Activated CD8-positive, alpha-beta T cell treated with anti-CD3 and anti-CD28 coated beads, Interleukin-2, amount 10 ng/mL, durations not matched to agents 7 days and 5 days (primary cell): ENCODE data around the gene CNTNAP4. TPM values are rescaled to one million over a fixed set of nuclear protein-coding genes. Genes with fewer than 3 reads are reported as not detected.

Experiments used
- ATAC-seq: fragments of 150-1000 bp; cut with Tn5 transposase; one replicate; pipeline ENCODE4 v1.10.0; 2021; ENCODE audit warnings: moderate library complexity
- CTCF ChIA-PET: fragments of 350-600 bp; sonication (Branson Sonifier 250); formaldehyde crosslinking; loops from one replicate; lab custom pipeline; 2021; ENCODE audit warnings: antibody characterized with exemption; lab: Charles Lee
- POLR2A ChIA-PET: fragments of 350-600 bp; sonication (Branson Sonifier 250); formaldehyde crosslinking; loops from one replicate; lab custom pipeline; 2021; ENCODE audit warnings: antibody characterized with exemption; lab: Charles Lee
- DNase-seq: peaks from one replicate; pipeline ENCODE4 v3.0.0-alpha.2; 2020
- H3K27ac Mint-ChIP-seq: one replicate; pipeline ENCODE4 v1.8.0; 2021; ENCODE audit warnings: mild to moderate bottlenecking, mixed read lengths
- H3K27me3 Mint-ChIP-seq: one replicate; pipeline ENCODE4 v1.8.0; 2021; ENCODE audit warnings: low read depth, mixed read lengths
- H3K36me3 Mint-ChIP-seq: one replicate; pipeline ENCODE4 v1.8.0; 2021; ENCODE audit warnings: low read depth, mixed read lengths
- H3K4me1 Mint-ChIP-seq: one replicate; pipeline ENCODE4 v1.8.0; 2021; ENCODE audit warnings: low read depth, mixed read lengths
- H3K4me3 Mint-ChIP-seq: one replicate; pipeline ENCODE4 v1.8.0; 2021; ENCODE audit warnings: mild to moderate bottlenecking, mixed read lengths
- H3K9me3 Mint-ChIP-seq: one replicate; pipeline ENCODE4 v1.8.0; 2022; ENCODE audit warnings: mixed read lengths; ENCODE audit not compliant: insufficient read depth
- total RNA-seq, 2 experiments: library from RNA; stranded (reverse); gene quantifications; one replicate each; pipeline ENCODE4 v1.2.3, GENCODE V29; 2021

The CNTNAP4 gene
- total RNA-seq, 2 experiments from 2014 or later: not detected

DNA sequence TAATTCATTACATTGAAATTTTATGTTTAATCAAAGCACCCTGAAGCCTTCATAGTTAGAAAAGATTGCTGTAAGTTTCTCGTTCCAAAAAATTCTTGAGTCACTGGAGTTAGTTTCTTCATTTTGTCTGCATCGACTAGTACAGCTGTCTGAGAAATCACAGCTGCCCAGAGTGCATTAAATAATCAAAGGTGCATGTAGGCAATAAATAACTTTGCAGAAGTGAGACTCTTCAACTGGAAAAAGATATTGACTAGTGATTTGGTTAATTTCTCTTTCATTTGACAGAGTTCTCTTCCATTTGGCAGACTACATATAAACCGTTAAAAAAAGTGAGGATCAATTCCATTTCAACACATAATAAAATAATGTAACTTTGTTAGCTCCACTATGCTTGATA lies 234.0 kb downstream of the CNTNAP4 start:
- Mint-ChIP-seq H3K27me3 (no peaks in the 10 kb centered on the region), H3K4me1 (no peaks in the 10 kb centered on the region), H3K36me3 (no peaks in the 10 kb centered on the region), H3K4me3 (no peak overlapping the region), H3K9me3 (no peaks in the 10 kb centered on the region), H3K27ac (no peak overlapping the region)
- ChIA-PET POLR2A (no interaction called here), CTCF (no interaction called here)
- no peak for ATAC-seq
- no peak for DNase-seq

GRCh38 chr16:76518781-76519180 lies 241.6 kb downstream of the CNTNAP4 start:
- H3K4me1 Mint-ChIP-seq: no peaks in the 10 kb centered on the region
- H3K36me3 Mint-ChIP-seq: no peaks in the 10 kb centered on the region
- H3K9me3 Mint-ChIP-seq: no peaks in the 10 kb centered on the region
- CTCF ChIA-PET: no interaction called here
- POLR2A ChIA-PET: no interaction called here
- H3K27me3 Mint-ChIP-seq: no peaks in the 10 kb centered on the region
- H3K27ac Mint-ChIP-seq: no peak overlapping the region
- ATAC-seq: no peak
- no peak for DNase-seq
- H3K4me3 Mint-ChIP-seq: no peak overlapping the region

GRCh38 chr16:76524356-76524755 lies 247.2 kb downstream of the CNTNAP4 start:
- H3K4me1 Mint-ChIP-seq: no peaks in the 10 kb centered on the region
- ChIA-PET CTCF (no interaction called here), POLR2A (no interaction called here)
- H3K4me3 Mint-ChIP-seq: no peak overlapping the region
- H3K36me3 Mint-ChIP-seq: no peaks in the 10 kb centered on the region
- DNase-seq (no peak), ATAC-seq (no peak)
- no peaks in the 10 kb centered on the region for H3K27me3 Mint-ChIP-seq
- H3K27ac Mint-ChIP-seq: no peak overlapping the region
- no peaks in the 10 kb centered on the region for H3K9me3 Mint-ChIP-seq

GRCh38 chr16:76524769-76525168 lies 247.6 kb downstream of the CNTNAP4 start:
- H3K9me3 Mint-ChIP-seq: no peaks in the 10 kb centered on the region
- H3K27ac Mint-ChIP-seq: no peak overlapping the region
- H3K4me1 Mint-ChIP-seq: no peaks in the 10 kb centered on the region
- H3K4me3 Mint-ChIP-seq: no peak overlapping the region
- H3K27me3 Mint-ChIP-seq: no peaks in the 10 kb centered on the region
- ChIA-PET POLR2A (no interaction called here), CTCF (no interaction called here)
- DNase-seq: no peak
- no peak for ATAC-seq
- H3K36me3 Mint-ChIP-seq: no peaks in the 10 kb centered on the region

DNA sequence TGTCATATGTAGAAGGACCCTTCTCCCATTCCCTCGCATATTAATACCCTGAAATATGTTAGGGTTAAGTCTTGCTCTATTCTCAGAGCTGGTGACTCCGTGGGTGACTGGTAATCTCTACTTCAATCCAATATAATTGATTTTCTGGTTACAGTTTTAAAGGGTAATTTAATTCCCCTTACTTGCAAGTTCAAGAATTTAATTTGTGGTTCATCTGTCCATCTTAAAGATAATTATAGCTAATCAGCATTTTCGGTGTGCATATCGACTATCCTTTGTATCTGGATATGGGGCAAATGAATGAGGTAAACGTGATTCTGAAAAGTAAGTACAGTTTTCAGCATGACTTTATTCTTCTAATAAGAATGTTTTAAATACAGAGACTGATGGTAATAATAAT lies 250.0 kb downstream of the CNTNAP4 start:
- DNase-seq (no peak), ATAC-seq (no peak)
- Mint-ChIP-seq H3K9me3 (peaks cover 5% of the 10 kb centered on the region), H3K27me3 (no peaks in the 10 kb centered on the region), H3K36me3 (no peaks in the 10 kb centered on the region), H3K4me3 (no peak overlapping the region), H3K4me1 (no peaks in the 10 kb centered on the region), H3K27ac (no peak overlapping the region)
- CTCF ChIA-PET: no interaction called here
- POLR2A ChIA-PET: no interaction called here

GRCh38 chr16:76529120-76529519 lies 251.9 kb downstream of the CNTNAP4 start:
- ChIA-PET POLR2A (no interaction called here), CTCF (no interaction called here)
- H3K27me3 Mint-ChIP-seq: no peaks in the 10 kb centered on the region
- DNase-seq (no peak), ATAC-seq (no peak)
- no peaks in the 10 kb centered on the region for H3K36me3 Mint-ChIP-seq
- H3K4me1 Mint-ChIP-seq: no peaks in the 10 kb centered on the region
- no peak overlapping the region for H3K27ac Mint-ChIP-seq
- H3K9me3 Mint-ChIP-seq: peaks cover 5% of the 10 kb centered on the region
- H3K4me3 Mint-ChIP-seq: no peak overlapping the region

DNA sequence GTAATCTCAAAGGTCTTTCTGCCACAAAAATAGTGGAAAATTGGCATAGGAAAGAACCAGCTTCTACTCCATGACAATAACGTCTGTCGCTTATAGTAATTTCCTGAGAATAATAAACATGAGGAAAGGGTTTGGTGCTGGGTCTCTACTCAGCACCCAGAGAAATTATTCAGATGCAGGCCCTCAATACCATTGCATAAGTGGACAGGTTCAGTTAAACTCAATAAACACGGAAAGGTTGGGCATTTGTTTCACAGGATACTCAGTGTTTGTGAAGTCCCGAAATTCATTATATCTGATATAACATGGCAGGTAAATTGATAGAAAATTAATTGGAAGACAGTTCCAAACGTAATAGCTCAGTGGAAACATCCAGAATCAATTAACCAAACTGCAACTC lies 254.0 kb downstream of the CNTNAP4 start:
- no peaks in the 10 kb centered on the region for H3K4me1 Mint-ChIP-seq
- no peak for DNase-seq
- CTCF ChIA-PET: no interaction called here
- H3K4me3 Mint-ChIP-seq: no peak overlapping the region
- peaks cover 5% of the 10 kb centered on the region for H3K9me3 Mint-ChIP-seq
- ATAC-seq: no peak
- no peaks in the 10 kb centered on the region for H3K36me3 Mint-ChIP-seq
- POLR2A ChIA-PET: no interaction called here
- no peaks in the 10 kb centered on the region for H3K27me3 Mint-ChIP-seq
- no peak overlapping the region for H3K27ac Mint-ChIP-seq

DNA sequence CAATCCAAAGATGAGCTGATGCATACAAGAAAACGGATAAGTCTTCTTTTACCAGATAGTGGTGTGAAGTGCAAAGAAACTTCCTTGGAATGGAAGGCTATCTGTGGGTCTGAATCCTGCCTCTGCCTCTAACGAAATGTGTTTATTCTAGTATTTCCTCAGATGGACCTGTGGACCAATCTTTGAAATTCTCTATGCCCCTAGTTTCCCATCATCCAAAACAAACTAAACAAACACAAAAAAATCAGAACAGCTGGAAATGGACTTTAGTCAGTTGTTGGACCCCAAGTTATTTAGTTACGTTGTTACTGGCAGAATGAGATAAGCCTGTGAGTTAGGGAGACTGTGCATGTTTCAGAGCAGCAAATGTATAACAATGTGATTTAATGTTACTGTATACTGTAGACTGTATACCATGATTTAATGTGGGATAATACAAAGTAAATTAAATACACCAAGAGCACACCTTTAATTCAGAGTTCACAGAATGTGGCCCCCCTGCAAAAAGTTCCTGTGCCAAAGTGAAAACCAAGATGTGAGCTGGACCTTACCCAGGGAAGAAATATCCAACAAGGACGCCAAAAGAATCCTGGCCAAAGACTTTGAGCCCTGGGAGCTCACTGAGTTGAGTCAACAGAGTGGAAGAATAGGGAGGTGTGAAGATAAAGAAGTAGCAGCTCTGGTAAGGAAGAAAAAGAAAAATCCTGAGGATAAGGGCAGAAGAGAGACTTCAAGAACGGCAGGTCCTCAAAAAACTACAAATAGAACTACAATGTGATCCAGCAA lies 255.2 kb downstream of the CNTNAP4 start:
- Mint-ChIP-seq H3K27me3 (no peaks in the 10 kb centered on the region), H3K36me3 (no peaks in the 10 kb centered on the region), H3K9me3 (peaks cover 5% of the 10 kb centered on the region), H3K4me3 (no peak overlapping the region), H3K27ac (no peak overlapping the region), H3K4me1 (no peaks in the 10 kb centered on the region)
- POLR2A ChIA-PET: no interaction called here
- CTCF ChIA-PET: no interaction called here
- DNase-seq: no peak
- ATAC-seq: no peak

DNA sequence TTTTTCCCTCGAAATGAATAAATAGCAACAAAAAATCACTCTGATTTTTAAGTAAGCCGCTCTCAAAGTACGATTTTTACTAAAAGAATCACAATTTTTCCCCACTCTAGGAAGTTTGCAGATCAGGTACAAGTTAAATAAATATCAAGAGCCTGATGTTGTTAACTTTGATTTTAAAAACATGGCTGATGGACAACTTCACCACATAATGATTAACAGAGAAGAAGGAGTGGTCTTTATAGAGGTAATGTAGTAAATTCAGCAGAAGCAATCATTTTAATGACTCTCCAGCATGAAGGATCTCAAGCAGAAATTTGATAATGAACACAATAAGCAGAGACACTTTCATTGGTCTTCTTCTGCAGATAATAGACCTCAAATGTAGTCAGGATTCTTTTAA lies 262.4 kb downstream of the CNTNAP4 start:
- POLR2A ChIA-PET: no interaction called here
- Mint-ChIP-seq H3K36me3 (no peaks in the 10 kb centered on the region), H3K9me3 (no peaks in the 10 kb centered on the region), H3K27ac (no peak overlapping the region), H3K4me1 (no peaks in the 10 kb centered on the region), H3K27me3 (no peaks in the 10 kb centered on the region), H3K4me3 (no peak overlapping the region)
- CTCF ChIA-PET: no interaction called here
- ATAC-seq: no peak
- no peak for DNase-seq

DNA sequence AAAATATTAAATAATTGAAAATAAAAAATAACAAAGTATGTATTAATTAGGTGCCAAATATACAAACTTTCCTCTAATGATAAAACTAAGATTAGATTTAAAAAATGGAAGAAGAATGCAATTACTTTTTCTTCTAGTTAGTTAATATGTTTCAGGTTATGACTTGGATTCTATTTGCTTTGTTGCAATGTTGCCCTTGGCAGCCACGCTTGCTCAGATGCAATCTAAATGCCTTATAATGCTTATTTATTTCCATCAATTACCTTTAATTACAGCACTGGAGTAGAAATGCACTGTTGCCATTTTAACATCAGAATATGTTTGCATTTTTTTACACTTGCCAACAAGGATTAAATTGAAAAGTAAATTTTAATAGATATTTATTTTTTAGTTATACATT lies 263.9 kb downstream of the CNTNAP4 start:
- no peak for DNase-seq
- POLR2A ChIA-PET: no interaction called here
- no peaks in the 10 kb centered on the region for H3K27me3 Mint-ChIP-seq
- H3K9me3 Mint-ChIP-seq: no peaks in the 10 kb centered on the region
- no peak for ATAC-seq
- no peaks in the 10 kb centered on the region for H3K36me3 Mint-ChIP-seq
- no peak overlapping the region for H3K4me3 Mint-ChIP-seq
- no peak overlapping the region for H3K27ac Mint-ChIP-seq
- H3K4me1 Mint-ChIP-seq: no peaks in the 10 kb centered on the region
- CTCF ChIA-PET: no interaction called here

GRCh38 chr16:76565542-76565941 lies 288.3 kb downstream of the CNTNAP4 start:
- Mint-ChIP-seq H3K4me1 (no peaks in the 10 kb centered on the region), H3K27me3 (no peaks in the 10 kb centered on the region), H3K4me3 (no peak overlapping the region), H3K27ac (no peak overlapping the region), H3K9me3 (no peaks in the 10 kb centered on the region), H3K36me3 (no peaks in the 10 kb centered on the region)
- ChIA-PET POLR2A (no interaction called here), CTCF (no interaction called here)
- no peak for DNase-seq
- ATAC-seq: no peak

DNA sequence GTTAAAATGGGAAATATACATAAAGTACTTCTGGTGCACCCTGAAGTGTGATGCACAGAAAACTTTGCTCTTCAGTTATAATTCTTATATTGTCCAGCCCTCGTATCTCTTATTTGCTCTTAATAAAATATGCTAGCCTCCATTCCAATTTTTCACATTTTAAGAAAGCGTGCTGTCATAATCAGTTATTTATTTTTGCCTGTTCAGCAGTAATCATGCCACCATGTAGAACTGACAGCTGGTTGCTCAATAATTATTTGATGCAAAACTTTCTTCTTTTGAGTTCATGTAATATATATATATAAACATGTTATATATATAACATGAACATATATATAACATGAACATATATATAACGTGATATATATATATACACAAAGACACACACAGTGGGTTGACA lies 294.6 kb downstream of the CNTNAP4 start:
- no peak for DNase-seq
- POLR2A ChIA-PET: no interaction called here
- Mint-ChIP-seq H3K9me3 (no peaks in the 10 kb centered on the region), H3K4me1 (no peaks in the 10 kb centered on the region), H3K27ac (no peak overlapping the region), H3K36me3 (no peaks in the 10 kb centered on the region), H3K4me3 (no peak overlapping the region), H3K27me3 (no peaks in the 10 kb centered on the region)
- CTCF ChIA-PET: no interaction called here
- no peak for ATAC-seq

DNA sequence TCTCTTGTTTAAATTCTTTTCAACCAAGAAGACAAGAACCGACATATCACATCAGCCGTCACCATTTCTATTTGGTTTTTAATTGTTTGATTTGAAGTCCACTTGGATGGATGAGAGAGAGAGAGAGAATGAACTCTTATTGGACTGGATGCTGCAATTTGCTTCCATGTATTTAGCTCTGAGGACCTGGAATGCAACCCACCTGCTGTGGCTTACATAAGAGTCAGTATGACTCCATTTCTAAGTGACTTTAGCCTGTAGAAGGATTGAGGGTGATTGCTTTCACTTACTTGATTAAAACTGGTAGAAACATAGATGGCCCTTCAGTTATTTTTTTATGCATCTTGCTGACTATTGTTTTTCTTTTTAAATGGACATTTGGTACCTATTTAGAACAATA lies 296.1 kb downstream of the CNTNAP4 start:
- DNase-seq: no peak
- Mint-ChIP-seq H3K4me1 (no peaks in the 10 kb centered on the region), H3K36me3 (no peaks in the 10 kb centered on the region), H3K4me3 (no peak overlapping the region), H3K27me3 (no peaks in the 10 kb centered on the region), H3K9me3 (no peaks in the 10 kb centered on the region), H3K27ac (no peak overlapping the region)
- CTCF ChIA-PET: no interaction called here
- POLR2A ChIA-PET: no interaction called here
- ATAC-seq: no peak
